ENCODE measurements around the gene TMEM79.

Gene TMEM79

DNA sequence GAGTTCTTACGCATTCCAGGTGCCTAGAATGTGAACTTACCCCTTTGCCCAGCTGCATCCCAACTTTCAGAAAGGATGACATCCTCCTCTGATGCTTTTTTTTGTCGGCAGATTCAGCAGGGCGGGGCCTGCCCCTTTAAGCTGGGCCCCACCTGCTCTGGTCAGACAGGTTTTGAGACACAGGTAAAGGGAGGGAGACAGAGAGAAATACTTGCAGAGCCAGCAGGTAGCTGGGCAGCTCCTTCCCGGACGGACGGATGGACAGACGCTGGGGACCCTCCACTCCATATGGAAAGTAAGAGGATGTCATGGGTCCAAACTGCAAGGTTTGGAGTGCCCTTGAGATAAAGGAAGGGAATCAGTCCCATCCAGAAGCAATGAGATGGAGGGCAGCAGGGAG, at the start of gene TMEM79:
Gene TMEM79 (plus strand): TSS at position 214 of the 400 bp plus-strand sequence. CDS start 902 bp downstream, outside the sequence.
- no peak for DNase-seq (ENCODE audit: low read depth)

GRCh38 chr1:156236164-156236563, 48.0 kb upstream of the TMEM79 start:
- DNase-seq (ENCODE audit: low read depth): no peak

GRCh38 chr1:156238248-156238647, 45.9 kb upstream of the TMEM79 start:
- no peak for DNase-seq (ENCODE audit: low read depth)

GRCh38 chr1:156241311-156241811, 42.8 kb upstream of the TMEM79 start:
- DNase-seq (ENCODE audit: low read depth): no peak

- no peak for DNase-seq (ENCODE audit: low read depth)
These were observed 42.2 kb upstream of the TMEM79 start, which contains the start of gene BGLAP for GRCh38 chr1:156241926-156242325. Gene BGLAP, plus strand, starts transcription at chr1:156242184. Its CDS starts 48 bp downstream, at chr1:156242232.

- no peak for DNase-seq (ENCODE audit: low read depth)
These were observed 41.4 kb upstream of the TMEM79 start for GRCh38 chr1:156242738-156243137.

DNA sequence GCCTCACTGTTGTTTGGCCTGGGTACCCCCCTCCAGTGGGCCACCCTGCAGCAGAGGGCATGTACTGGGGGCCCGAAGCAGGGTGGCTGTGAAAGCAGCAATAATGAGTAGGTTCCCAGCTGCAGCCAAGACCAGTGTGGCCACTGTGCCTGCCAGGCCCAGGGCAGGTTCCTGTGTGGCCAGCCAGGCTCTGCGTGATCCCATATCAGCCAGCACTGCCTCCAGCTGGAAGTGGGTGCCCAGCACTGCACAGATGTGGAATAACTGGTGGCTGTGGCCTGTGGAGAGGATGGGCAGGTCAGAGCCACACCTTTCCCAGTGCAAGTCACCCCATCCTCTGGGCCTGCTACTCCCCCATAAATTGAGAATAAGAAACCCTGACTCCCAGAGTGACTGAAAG, 40.0 kb upstream of the TMEM79 start:
- no peak for DNase-seq (ENCODE audit: low read depth)

- DNase-seq (ENCODE audit: low read depth): no peak
These were observed 39.4 kb upstream of the TMEM79 start for GRCh38 chr1:156244712-156245111.

GRCh38 chr1:156245451-156246232, 38.5 kb upstream of the TMEM79 start:
- no peak for DNase-seq (ENCODE audit: low read depth)

DNA sequence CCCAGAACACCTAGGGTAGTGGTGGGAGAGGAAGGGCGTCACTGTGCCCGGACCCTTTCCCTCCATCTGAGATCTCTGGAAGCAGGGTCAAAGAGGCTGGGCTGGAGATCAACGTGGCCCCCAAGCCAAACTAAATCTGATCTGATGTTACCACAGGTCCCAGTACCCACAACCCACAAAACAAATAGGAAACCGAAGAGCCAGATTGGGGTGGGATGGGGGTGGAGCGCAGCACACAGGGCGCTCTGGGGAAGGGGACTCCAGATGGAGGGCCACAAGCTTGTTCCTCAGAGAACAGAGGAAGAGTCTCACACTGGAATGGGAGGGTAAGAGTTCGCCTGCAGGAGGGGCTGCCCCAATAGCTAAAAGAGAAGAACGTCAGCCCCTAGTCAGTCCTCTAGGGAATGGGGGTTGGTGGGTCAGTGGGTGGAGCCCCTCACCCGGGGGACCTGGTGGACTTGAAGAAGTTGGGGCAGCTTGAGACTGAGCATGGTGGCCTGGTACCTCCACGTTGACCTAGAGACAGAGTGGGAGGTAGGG, 37.8 kb upstream of the TMEM79 start:
- no peak for DNase-seq (ENCODE audit: low read depth)

DNA sequence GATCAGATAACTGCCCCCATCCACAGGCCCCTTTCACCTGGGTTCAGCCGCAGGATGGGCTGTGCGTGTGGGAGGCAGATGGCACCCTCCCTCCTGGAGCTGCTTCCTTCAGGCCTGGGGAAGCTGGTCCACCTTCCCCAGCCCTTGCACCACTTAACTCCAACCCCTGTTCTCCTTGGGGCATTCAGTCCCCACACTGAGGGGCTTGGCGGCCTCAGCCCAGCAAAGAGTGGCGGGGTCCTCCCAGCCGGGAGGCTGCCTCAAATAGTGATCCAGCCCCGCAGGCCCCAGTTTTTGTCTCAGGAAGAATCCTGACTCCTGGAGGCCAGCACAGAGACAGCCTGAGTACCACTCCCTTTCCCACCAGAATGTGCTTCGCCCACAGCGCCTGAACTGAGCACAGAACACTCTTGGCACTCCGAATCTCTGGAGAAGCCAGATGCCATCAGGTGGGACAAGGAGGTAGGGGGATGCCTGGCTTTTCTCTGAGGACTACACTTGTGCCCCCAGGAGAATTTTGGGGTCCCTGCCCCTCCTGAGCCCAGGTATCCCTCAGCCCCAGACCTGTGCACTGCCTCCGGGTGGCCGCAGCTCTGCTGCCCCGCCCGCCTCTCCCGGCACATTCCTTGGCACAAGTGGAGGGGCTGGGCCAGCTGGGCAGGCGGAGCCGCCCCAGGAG, 37.2 kb upstream of the TMEM79 start:
- no peak for DNase-seq (ENCODE audit: low read depth)

GRCh38 chr1:156247460-156248322, 36.4 kb upstream of the TMEM79 start, which contains the start of gene PAQR6:
Gene PAQR6, minus strand, starts transcription at chr1:156248056. Its CDS starts 1,325 bp downstream, at chr1:156246731.
- DNase-seq (ENCODE audit: low read depth): no peak

GRCh38 chr1:156248323-156248683, 35.8 kb upstream of the TMEM79 start:
- no peak for DNase-seq (ENCODE audit: low read depth)

GRCh38 chr1:156249593-156249992, 34.5 kb upstream of the TMEM79 start:
- DNase-seq (ENCODE audit: low read depth): no peak

DNA sequence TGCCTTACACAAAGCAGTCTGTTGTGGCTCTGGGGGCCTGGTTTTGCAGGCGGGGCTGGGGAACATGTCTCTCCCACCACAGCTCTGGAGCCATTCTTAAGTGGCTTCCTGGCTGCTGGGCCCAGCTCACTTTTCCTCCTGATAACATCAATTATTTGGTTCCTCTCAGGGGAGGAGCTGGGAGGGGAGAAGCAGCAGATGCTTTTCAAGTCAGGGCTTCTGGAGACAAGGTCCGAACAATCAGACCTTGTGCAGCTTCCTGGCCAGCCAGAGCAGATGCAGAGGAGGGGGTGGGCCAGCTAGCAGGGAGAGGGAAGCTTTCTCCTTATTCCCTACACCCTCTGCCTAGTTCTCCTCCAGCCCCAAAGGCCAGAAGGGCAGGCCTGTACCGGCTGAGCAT, 32.6 kb upstream of the TMEM79 start:
- DNase-seq (ENCODE audit: low read depth): no peak

GRCh38 chr1:156253634-156254033, 30.5 kb upstream of the TMEM79 start:
- DNase-seq (ENCODE audit: low read depth): no peak

GRCh38 chr1:156257711-156258110, 26.4 kb upstream of the TMEM79 start:
- no peak for DNase-seq (ENCODE audit: low read depth)

DNA sequence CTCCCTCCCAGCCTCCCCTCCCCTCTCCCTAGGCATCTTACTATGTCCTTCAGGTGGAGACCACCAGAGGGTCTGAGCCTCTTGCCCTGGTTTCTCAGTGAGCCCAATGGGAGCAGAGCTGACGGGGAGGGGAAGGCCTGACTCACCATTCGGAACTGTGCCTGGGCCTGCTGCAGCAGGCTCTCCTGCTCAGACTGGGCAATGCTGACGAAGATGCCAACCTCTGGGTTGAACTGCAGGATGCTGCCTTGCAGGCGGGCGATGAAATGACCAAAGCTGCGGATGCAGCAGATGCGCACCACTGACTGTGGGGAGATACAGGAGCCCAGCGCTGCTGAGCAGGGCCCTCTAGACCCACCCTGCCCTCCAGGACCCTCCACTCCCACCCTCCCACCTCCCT, 25.3 kb upstream of the TMEM79 start:
- DNase-seq (ENCODE audit: low read depth): no peak

DNA sequence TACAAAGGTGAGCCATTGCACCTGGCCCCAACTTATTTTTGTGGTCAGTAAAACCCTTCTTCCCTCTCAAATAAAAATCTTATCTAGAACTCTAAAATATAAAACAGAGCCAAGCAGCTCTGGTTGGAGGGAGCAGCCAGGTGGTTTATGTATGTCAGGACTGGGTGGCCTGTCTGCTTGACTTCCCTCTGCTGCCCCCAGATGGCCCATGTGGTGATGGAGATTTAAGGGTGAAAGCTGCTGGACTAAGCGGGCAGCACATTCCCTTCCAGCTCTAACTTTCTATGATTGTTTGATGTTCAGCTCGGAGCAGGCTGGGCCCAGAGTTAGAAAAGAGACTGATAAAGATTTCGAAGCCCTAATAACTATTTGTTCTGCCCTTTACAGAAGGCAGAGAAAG, 24.3 kb upstream of the TMEM79 start:
- DNase-seq (ENCODE audit: low read depth): no peak

DNA sequence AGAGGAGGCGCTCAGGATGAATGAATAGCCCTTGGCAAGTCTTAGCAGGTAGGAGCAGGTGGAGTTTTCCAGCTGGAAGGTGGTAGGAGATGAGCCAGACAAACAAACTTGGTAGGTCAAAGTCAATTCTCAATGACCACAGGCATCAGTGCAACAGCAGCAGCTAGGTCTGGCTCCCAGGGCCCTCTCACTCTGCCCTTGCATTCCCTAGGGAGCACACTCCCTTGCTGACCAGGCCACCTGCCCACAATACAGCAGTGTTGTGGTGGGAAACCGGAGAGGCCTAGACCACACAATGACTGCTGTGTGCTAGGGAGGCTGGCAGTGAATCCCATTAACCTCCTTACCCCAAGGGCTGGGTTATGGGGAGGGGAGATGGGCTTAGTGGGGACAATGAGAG, 23.2 kb upstream of the TMEM79 start:
- no peak for DNase-seq (ENCODE audit: low read depth)

- no peak for DNase-seq (ENCODE audit: low read depth)
These were observed 21.5 kb upstream of the TMEM79 start for GRCh38 chr1:156262461-156263287.
